Ramos (cell line): ENCODE data around the gene MACIR.

ENCODE experiments used
- in situ Hi-C: fragments of 300-500 bp; cut with MboI; formaldehyde crosslinking; loops from one replicate; pipeline ENCODE4 v1.14.3; 2022; ENCODE audit warnings: low sequenced_read_pairs; ENCODE audit not compliant: unreplicated experiment

MACIR gene

GRCh38 chr5:103243665-103244064, 14.9 kb upstream of the MACIR start:
- in situ Hi-C loops: no loop called here

- in situ Hi-C loops: no loop called here
Measured at GRCh38 chr5:103244398-103244797, 14.2 kb upstream of the MACIR start.

- in situ Hi-C loops: no loop called here
Measured at GRCh38 chr5:103245761-103246160, 12.8 kb upstream of the MACIR start.

- in situ Hi-C loops: no loop called here
Measured at GRCh38 chr5:103247118-103247517, 11.4 kb upstream of the MACIR start.

- in situ Hi-C loops: no loop called here
Measured at GRCh38 chr5:103249068-103249467, 9.5 kb upstream of the MACIR start.

GRCh38 chr5:103254921-103255320, 3.6 kb upstream of the MACIR start:
- in situ Hi-C loops: no loop called here

GRCh38 chr5:103255691-103256090, 2.9 kb upstream of the MACIR start:
- in situ Hi-C loops: no loop called here

GRCh38 chr5:103256178-103256577, 2.4 kb upstream of the MACIR start:
- in situ Hi-C loops: no loop called here

- in situ Hi-C loops: no loop called here
Measured at GRCh38 chr5:103258957-103259704, 568 bp downstream of the MACIR start.

GRCh38 chr5:103259705-103260355, 1.3 kb downstream of the MACIR start:
- in situ Hi-C loops: no loop called here

GRCh38 chr5:103260951-103261350, 2.4 kb downstream of the MACIR start:
- in situ Hi-C loops: no loop called here

GRCh38 chr5:103262422-103262871, 3.9 kb downstream of the MACIR start:
- in situ Hi-C loops: no loop called here

GRCh38 chr5:103263054-103263453, 4.5 kb downstream of the MACIR start:
- in situ Hi-C loops: no loop called here

GRCh38 chr5:103264508-103264907, 5.9 kb downstream of the MACIR start:
- in situ Hi-C loops: no loop called here

- in situ Hi-C loops: no loop called here
Measured at GRCh38 chr5:103270581-103270980, 12.0 kb downstream of the MACIR start.

GRCh38 chr5:103271570-103272289, 13.2 kb downstream of the MACIR start:
- in situ Hi-C loops: no loop called here

- in situ Hi-C loops: no loop called here
Measured at GRCh38 chr5:103272377-103272776, 13.8 kb downstream of the MACIR start.

- in situ Hi-C loops: no loop called here
Measured at GRCh38 chr5:103273952-103274351, 15.4 kb downstream of the MACIR start.

GRCh38 chr5:103275851-103276250, 17.3 kb downstream of the MACIR start:
- in situ Hi-C loops: no loop called here

- in situ Hi-C loops: no loop called here
Measured at GRCh38 chr5:103280967-103281366, 22.4 kb downstream of the MACIR start.

GRCh38 chr5:103283120-103283519, 24.6 kb downstream of the MACIR start:
- in situ Hi-C loops: no loop called here
